PC-3 (cell line): Measurements from ENCODE around the gene TNFRSF4.

Source experiments
- CTCF ChIP-seq: fragments of 300-600 bp; sonication (generic); conservative IDR thresholded peaks from 2 replicates; pipeline ENCODE4 v1.5.1; 2017; ENCODE audit warnings: antibody characterized with exemption, low read depth, mild to moderate bottlenecking, low read length
- EZH2phosphoT487 ChIP-seq: fragments of 300-600 bp; sonication (generic); IDR thresholded peaks from 2 replicates; pipeline ENCODE4 v1.6.1; 2018; ENCODE audit warnings: mild to moderate bottlenecking, antibody characterized with exemption, low read length, borderline replicate concordance

- TF ChIP-seq CTCF (no peak), EZH2phosphoT487 (no peak)
These were observed 44.3 kb downstream of the TNFRSF4 start for GRCh38 chr1:1169429-1170214.
